Esophagus squamous epithelium (tissue), 4 donors: ENCODE results near the gene SRP68.

ENCODE experiments used
- POLR2A ChIP-seq, 4 donors: fragments of 450-650 bp; IDR thresholded peaks; one replicate each; pipeline ENCODE4 v1.6.1; 2017; ENCODE audit warnings: antibody characterized with exemption in 4 of 4, mild to moderate bottlenecking in 4 of 4, moderate library complexity in 3 of 4
- TF ChIP-seq, protein P1 (sequence below), 6 experiments: fragments of 450-650 bp in 4 of 6; fragments of 200-600 bp in 2 of 6; sonication (generic) in 2 of 6; IDR thresholded peaks; one replicate each; pipeline ENCODE4 v1.5.1; 2016 to 2019; ENCODE audit warnings: antibody characterized with exemption in 6 of 6, mild to moderate bottlenecking in 4 of 6, moderate library complexity in 4 of 6

DNA sequence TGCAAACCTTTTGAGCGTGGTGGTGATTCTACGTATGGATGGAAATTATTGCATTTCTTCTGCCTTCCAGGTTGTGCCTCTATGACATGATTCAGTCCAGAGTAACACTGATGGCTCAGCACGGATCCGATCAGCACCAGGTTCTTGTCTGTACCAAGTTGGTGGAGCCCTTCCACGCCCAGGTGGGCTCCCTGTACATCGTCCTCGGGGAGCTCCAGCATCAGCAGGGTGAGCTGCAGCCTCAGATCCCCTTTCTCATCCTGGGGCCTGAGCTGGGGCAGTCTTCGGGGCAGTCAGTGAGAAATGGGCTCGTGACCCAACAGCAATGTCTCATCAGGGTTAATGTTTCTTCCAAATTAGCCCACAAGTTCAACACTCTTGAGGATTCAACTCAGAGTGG is 80.9 kb downstream of the SRP68 start:
- TF ChIP-seq, protein P1, sequence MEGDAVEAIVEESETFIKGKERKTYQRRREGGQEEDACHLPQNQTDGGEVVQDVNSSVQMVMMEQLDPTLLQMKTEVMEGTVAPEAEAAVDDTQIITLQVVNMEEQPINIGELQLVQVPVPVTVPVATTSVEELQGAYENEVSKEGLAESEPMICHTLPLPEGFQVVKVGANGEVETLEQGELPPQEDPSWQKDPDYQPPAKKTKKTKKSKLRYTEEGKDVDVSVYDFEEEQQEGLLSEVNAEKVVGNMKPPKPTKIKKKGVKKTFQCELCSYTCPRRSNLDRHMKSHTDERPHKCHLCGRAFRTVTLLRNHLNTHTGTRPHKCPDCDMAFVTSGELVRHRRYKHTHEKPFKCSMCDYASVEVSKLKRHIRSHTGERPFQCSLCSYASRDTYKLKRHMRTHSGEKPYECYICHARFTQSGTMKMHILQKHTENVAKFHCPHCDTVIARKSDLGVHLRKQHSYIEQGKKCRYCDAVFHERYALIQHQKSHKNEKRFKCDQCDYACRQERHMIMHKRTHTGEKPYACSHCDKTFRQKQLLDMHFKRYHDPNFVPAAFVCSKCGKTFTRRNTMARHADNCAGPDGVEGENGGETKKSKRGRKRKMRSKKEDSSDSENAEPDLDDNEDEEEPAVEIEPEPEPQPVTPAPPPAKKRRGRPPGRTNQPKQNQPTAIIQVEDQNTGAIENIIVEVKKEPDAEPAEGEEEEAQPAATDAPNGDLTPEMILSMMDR (IDR thresholded peaks at IDR 0.05), result no peak
- no peak for TF ChIP-seq POLR2A (IDR thresholded peaks at IDR 0.05)
